HepG2 (cell line): ENCODE measurements around the gene GIPC3.

ENCODE experiments used
- CENPT ChIP-seq: sonication (generic); formaldehyde crosslinking; IDR thresholded peaks from 2 replicates; pipeline ENCODE4 v1.8.0; 2022; ENCODE audit warnings: low read depth, mild to moderate bottlenecking, moderate library complexity, missing genetic modification reagents
- FOXM1 ChIP-seq: sonication (generic); formaldehyde crosslinking; IDR thresholded peaks from 2 replicates; pipeline ENCODE4 v1.5.0; 2020; ENCODE audit warnings: missing genetic modification reagents
- JUNB ChIP-seq: sonication (generic); formaldehyde crosslinking; IDR thresholded peaks from 2 replicates; pipeline ENCODE4 v1.8.0; 2022; ENCODE audit warnings: missing genetic modification reagents, mild to moderate bottlenecking, borderline replicate concordance
- SMARCC2 ChIP-seq: fragments of 450-650 bp; IDR thresholded peaks from 2 replicates; pipeline ENCODE4 v1.6.1; 2017; ENCODE audit warnings: antibody characterized with exemption, mild to moderate bottlenecking
- SOX6 ChIP-seq, 2 experiments: fragments of 450-650 bp in 1 of 2; sonication (generic) in 1 of 2; formaldehyde crosslinking in 1 of 2; IDR thresholded peaks; 2 replicates each; pipeline versions ENCODE4 v1.4.0 to v1.6.1; 2017 to 2020; ENCODE audit warnings: antibody characterized with exemption in 1 of 2, mild to moderate bottlenecking in 1 of 2, missing genetic modification reagents in 1 of 2
- ZNF816 ChIP-seq: sonication (generic); formaldehyde crosslinking; IDR thresholded peaks from 2 replicates; pipeline ENCODE4 v1.8.0; 2022; ENCODE audit warnings: missing genetic modification reagents, mild to moderate bottlenecking, borderline replicate concordance

DNA sequence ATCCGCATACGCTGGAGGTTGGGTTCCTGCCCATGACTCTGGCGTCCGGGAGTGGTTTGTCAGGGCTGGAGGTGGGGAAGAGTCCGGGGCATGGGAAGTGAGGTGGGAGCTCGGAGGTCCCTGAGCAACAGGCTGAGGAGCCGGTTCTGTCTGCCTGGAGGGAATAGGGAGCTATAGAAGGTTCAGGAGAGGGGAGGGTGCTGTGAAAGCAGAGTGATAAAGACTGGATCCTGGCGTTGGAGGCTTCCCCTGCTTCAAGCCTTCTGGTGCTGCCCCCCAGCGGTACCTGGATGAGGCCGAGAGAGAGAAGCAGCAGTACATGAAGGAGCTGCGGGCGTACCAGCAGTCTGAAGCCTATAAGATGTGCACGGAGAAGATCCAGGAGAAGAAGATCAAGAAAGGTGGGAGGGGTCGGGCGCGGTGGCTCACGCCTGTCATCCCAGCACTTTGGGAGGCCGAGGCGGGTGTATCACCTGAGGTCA lies 10.0 kb upstream of the GIPC3 start:
- TF ChIP-seq ZNF816 (CRISPR knock-in tag), result no peak
- no peak for TF ChIP-seq FOXM1
- no peak for TF ChIP-seq JUNB (CRISPR knock-in tag)
- no peak for TF ChIP-seq SOX6 (IDR thresholded peaks at IDR 0.05)
- no peak for TF ChIP-seq SOX6 (CRISPR knock-in tag; IDR thresholded peaks at IDR 0.05)
- TF ChIP-seq CENPT, result no peak
- TF ChIP-seq SMARCC2, result no peak
